22Rv1 (cell line): Measurements from ENCODE around the gene ENTR1.

Experiments used
- H3K27ac ChIP-seq: fragments of 450-650 bp; 2 replicates; pipeline ENCODE4 v1.5.1; 2017
- ZFX ChIP-seq: fragments of 450-650 bp; IDR thresholded peaks from 2 replicates; pipeline ENCODE4 v1.6.1; 2017; ENCODE audit warnings: antibody characterized with exemption, borderline replicate concordance
- TF ChIP-seq, protein P1 (sequence below): fragments of 450-650 bp; IDR thresholded peaks from 2 replicates; pipeline ENCODE4 v1.5.1; 2017; ENCODE audit warnings: mild to moderate bottlenecking

ENTR1 gene

DNA sequence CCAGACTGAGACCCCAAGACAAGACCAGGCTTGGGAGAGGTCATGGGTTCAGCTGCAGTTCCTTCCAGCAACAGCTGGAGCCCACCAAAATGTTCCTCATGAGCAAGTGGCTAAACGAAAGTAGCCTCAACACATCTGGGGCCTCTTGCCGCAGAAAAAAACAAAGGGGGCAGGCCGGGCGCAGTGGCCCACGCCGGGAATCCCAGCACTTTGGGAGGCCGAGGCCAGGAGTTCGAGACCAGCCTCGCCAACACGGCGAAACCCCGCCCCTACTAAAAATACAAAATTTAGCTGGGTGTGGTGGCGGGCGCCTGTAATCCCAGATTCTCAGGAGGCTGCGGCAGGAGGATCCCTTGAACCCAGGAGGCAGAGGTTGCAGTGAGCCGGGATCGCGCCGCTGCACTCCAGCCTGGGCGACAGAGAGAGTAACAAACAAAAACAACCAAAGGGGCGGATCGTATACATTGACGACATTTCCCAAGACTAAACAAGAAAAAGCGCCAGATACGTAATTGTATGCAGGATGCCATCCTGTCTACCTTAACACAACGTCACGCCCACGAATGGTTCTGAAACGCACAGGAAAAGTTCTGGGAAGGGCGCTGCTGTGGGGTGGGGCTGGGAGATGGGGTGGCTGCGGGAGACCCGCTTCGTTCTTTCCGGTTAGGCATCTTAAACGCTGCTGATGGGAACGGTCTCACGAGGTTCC, 27.6 kb upstream of the ENTR1 start:
- TF ChIP-seq, protein P1, sequence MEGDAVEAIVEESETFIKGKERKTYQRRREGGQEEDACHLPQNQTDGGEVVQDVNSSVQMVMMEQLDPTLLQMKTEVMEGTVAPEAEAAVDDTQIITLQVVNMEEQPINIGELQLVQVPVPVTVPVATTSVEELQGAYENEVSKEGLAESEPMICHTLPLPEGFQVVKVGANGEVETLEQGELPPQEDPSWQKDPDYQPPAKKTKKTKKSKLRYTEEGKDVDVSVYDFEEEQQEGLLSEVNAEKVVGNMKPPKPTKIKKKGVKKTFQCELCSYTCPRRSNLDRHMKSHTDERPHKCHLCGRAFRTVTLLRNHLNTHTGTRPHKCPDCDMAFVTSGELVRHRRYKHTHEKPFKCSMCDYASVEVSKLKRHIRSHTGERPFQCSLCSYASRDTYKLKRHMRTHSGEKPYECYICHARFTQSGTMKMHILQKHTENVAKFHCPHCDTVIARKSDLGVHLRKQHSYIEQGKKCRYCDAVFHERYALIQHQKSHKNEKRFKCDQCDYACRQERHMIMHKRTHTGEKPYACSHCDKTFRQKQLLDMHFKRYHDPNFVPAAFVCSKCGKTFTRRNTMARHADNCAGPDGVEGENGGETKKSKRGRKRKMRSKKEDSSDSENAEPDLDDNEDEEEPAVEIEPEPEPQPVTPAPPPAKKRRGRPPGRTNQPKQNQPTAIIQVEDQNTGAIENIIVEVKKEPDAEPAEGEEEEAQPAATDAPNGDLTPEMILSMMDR: no peak
- TF ChIP-seq ZFX: no peak
- H3K27ac ChIP-seq: peak overlapping the region; percentile 70

DNA sequence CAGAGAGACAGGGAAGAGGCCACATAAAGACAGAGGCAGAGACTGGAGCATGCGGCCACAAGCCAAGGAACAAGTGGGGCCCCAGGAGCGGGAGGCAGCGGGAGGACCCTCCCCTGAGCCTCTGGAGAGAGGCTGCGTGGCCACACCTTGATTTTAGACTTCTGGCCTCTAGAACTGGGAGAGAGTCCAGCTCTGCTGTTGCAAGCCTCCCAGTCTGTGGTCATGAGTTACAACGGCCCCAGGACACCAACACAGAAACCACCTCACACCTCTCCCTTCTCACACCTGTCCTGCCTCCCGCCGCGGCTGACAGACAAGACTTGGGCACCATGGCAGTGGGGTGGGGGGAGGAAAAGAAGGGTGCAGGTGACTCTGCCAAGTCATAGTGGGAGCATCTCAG, 27.0 kb upstream of the ENTR1 start:
- H3K27ac ChIP-seq: peak overlapping the region; percentile 70; the same call in 1 of the 2 replicates
- no peak for TF ChIP-seq ZFX
- TF ChIP-seq, protein P1: no peak

DNA sequence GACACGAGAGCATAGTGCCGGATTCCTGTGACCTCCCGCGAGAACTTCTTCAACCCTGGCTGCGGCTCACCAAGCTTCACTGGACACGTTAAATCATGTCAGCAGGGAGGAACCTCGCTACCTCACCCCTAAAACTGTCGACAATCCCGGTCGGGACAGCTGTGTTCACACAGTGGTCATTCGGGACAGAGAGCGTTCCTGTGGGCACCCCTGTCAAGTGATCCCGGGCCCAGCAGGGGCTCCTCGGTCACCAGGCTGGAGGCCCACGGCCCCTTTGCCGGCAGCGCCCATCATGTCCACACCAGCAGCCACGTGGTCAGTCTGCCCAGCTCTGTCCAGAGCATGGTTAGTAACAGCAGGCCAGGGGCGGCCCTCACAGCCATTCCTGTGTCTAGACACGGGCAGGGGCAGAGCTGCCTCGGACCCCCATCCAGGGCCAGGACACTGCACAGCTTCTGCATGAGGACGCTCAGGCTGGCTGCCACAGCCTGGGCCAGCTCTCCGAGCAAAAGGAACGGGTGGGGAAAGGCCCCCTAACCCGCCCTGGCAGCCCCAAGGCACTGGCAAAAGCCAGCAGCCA, 25.7 kb upstream of the ENTR1 start:
- no peak overlapping the region for H3K27ac ChIP-seq
- TF ChIP-seq, protein P1: no peak
- TF ChIP-seq ZFX: no peak

DNA sequence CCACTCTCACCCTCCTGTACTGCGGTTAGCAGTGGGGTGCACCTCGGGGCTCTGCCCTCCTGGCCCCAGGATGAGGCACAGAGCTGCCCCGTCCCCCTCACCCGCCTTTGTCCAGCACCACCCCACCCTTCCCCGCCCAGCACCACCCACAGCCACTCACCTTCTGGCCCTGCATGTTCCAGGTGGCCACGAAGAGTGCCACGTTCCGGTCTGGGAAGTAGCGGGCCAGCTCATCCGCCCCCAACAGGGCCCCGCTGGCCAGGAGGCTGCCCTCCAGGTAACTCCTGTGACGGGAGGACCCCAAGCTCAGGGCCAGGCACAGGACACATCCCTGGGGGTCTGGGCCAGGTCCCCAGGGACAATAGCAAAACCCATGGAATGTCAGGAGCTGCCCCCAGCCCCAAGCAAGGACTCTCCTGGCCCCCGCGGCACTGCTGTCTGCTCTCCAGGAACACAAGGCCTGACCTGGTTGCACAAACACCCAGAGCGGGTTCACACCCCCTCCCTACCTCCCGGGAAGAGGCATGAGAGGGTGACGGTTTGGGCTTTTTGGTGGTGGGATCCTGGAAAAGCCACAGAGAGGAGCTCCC, 24.3 kb upstream of the ENTR1 start:
- no peak overlapping the region for H3K27ac ChIP-seq
- TF ChIP-seq, protein P1: no peak
- no peak for TF ChIP-seq ZFX

DNA sequence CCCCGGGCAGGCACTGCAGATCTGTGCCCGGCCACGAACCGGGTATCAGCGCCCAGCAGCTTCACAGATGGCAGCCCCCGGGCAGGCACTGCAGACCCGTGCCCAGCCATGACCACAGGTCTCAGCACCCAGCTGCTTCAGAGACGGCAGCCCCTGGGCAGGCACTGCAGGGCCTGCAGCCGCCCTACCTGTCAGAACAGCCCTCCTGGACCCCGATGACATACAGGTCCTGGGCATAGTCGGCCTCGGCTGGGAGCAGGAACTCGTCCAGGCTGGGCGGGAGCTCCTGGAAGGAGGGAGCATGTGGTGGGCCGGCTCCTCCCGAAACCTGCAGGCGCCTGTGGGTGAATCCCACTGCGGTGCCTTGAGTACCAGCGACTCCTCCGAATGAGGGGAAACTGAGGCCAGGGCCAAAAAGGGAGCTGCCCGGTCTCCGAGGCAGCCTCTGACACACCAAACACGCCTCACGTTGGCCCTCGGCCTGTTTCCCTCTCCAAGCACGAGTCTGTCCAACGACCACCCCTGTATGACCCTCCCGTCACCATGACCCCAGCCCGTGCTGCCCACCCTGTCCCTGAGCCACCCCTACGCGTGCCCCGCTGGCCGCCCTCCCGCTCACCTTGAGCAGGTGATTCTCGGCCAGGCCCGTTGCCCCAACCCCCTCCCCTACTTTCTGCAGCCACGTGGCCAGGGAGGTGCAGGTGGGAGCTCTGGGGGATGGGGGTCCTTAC, 23.6 kb upstream of the ENTR1 start:
- H3K27ac ChIP-seq: no peak overlapping the region
- no peak for TF ChIP-seq ZFX
- TF ChIP-seq, protein P1: no peak

DNA sequence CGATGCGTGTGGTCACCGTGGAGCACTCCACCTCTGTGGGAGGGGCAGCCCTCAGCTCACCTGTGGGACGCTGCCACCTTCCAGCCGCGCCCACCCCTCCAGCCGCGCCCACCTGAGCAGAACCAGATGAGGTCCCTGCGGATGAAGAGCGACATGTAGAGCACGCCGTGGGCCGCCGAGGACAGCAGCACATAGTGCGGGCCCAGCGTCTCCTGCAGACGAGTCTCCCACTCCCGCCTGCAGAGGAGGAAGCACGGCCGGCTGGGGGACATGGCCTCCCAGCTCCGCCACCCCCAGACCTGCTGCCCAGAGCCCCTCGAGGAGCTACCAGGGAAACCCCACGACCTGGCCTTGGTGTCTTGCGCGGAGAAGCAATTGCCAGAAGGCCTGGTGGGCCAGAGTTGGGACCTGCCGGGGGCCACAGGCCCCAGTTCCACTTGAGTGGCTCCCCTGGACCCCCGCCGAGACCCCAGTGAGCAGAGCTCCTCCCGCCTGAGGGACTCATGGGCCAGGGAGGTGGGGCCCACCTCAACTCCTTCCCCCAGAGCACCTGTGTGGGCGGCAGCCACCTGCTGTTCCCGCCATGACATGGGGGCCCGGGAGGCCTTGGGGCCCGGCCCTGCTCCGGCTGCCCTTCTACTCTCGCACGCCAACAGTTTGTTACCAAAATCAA, 22.8 kb upstream of the ENTR1 start:
- TF ChIP-seq, protein P1: no peak
- TF ChIP-seq ZFX: no peak
- no peak overlapping the region for H3K27ac ChIP-seq
